CD14-positive monocyte (primary cell): ENCODE results near the gene ACSM6. TPM values are rescaled to one million over a fixed set of nuclear protein-coding genes. Genes with fewer than 3 reads are reported as not detected.
"Not testable (repeated sequence)": the region's sequence is repeated elsewhere in the genome, so short reads cannot be mapped to it uniquely, and the experiment has no call there.

ENCODE experiments used
- DNase-seq, 3 donors: peaks; one replicate each; pipeline ENCODE4 v3.0.0-alpha.2; 2011 to 2022
- H2AFZ ChIP-seq: 2 replicates; pipeline ENCODE4 v1.6.0; 2012; ENCODE audit warnings: mild to moderate bottlenecking, low read depth, low read length, inconsistent platforms; ENCODE audit not compliant: insufficient read depth, poor library complexity, severe bottlenecking
- H3K27ac ChIP-seq, 2 donors: 1 replicate in 1 of 2; 2 replicates in 1 of 2; pipeline ENCODE4 v1.5.1; 2012 to 2013; ENCODE audit warnings: low read length in 2 of 2, control low read depth in 1 of 2, inconsistent platforms in 1 of 2, low read depth in 1 of 2, mild to moderate bottlenecking in 1 of 2
- H3K27me3 ChIP-seq, 2 donors: one replicate each; pipeline versions ENCODE4 v1.6.0 to v1.6.1; 2011 to 2013; ENCODE audit warnings: low read length in 2 of 2; ENCODE audit not compliant: control insufficient read depth in 2 of 2, insufficient read depth in 2 of 2
- H3K36me3 ChIP-seq, 2 donors: replicated peaks in 1 of 2; 1 replicate in 1 of 2; 2 replicates in 1 of 2; pipeline versions ENCODE4 v1.5.1 to v1.6.1; 2012 to 2013; ENCODE audit warnings: low read length in 2 of 2, control low read depth in 1 of 2, inconsistent platforms in 1 of 2, mild to moderate bottlenecking in 1 of 2; ENCODE audit not compliant: insufficient read depth in 2 of 2, control insufficient read depth in 1 of 2
- H3K4me1 ChIP-seq, 2 donors: 1 replicate in 1 of 2; 2 replicates in 1 of 2; pipeline versions ENCODE4 v1.5.1 to v1.6.1; 2012 to 2013; ENCODE audit warnings: low read length in 2 of 2, control low read depth in 1 of 2, inconsistent platforms in 1 of 2, mild to moderate bottlenecking in 1 of 2, moderate library complexity in 1 of 2; ENCODE audit not compliant: insufficient read depth in 2 of 2, control insufficient read depth in 1 of 2
- H3K4me2 ChIP-seq: replicated peaks from 2 replicates; pipeline ENCODE3; 2012; ENCODE audit warnings: low read length, moderate library complexity, mild to moderate bottlenecking; ENCODE audit not compliant: poor library complexity, severe bottlenecking; ENCODE audit errors: extremely low read depth
- H3K4me3 ChIP-seq, 3 experiments: fragments of 200-600 bp in 1 of 3; sonication (generic) in 1 of 3; replicated peaks in 1 of 3; 1 replicate in 2 of 3; 2 replicates in 1 of 3; pipeline ENCODE4 v1.5.1; 2011 to 2013; ENCODE audit warnings: low read length in 3 of 3, mild to moderate bottlenecking in 3 of 3, control low read depth in 2 of 3, low read depth in 2 of 3, inconsistent platforms in 1 of 3, moderate library complexity in 1 of 3
- H3K79me2 ChIP-seq: 2 replicates; pipeline ENCODE4 v1.6.0; 2012; ENCODE audit warnings: mild to moderate bottlenecking, control low read depth, inconsistent platforms, low read length, moderate library complexity; ENCODE audit not compliant: insufficient read depth
- H3K9ac ChIP-seq: 2 replicates; pipeline ENCODE4 v1.6.0; 2017; ENCODE audit warnings: low read length, mild to moderate bottlenecking; ENCODE audit not compliant: insufficient read depth, poor library complexity, severe bottlenecking
- H3K9me3 ChIP-seq, 2 donors: replicated peaks in 1 of 2; 1 replicate in 1 of 2; 2 replicates in 1 of 2; pipeline versions ENCODE4 v1.5.1 to v1.6.1; 2012 to 2013; ENCODE audit warnings: low read length in 2 of 2, control low read depth in 1 of 2; ENCODE audit not compliant: control insufficient read depth in 1 of 2, insufficient read depth in 1 of 2
- H4K20me1 ChIP-seq: 2 replicates; pipeline ENCODE4 v1.6.0; 2012; ENCODE audit warnings: mild to moderate bottlenecking, low read length, control low read depth, moderate library complexity; ENCODE audit not compliant: insufficient read depth
- H3K27ac Mint-ChIP-seq, 7 donors: one replicate each; pipeline ENCODE4 v1.8.0; 2020; ENCODE audit warnings: mild to moderate bottlenecking in 7 of 7, mixed read lengths in 7 of 7, moderate library complexity in 6 of 7, inconsistent platforms in 2 of 7
- H3K27me3 Mint-ChIP-seq, 3 donors: one replicate each; pipeline ENCODE4 v1.8.0; 2021 to 2022; ENCODE audit warnings: low read depth in 3 of 3, mild to moderate bottlenecking in 3 of 3, mixed read lengths in 3 of 3, moderate library complexity in 3 of 3, inconsistent platforms in 1 of 3
- H3K36me3 Mint-ChIP-seq, 2 donors: one replicate each; pipeline ENCODE4 v1.8.0; 2020; ENCODE audit warnings: mixed read lengths in 2 of 2, inconsistent platforms in 1 of 2, mild to moderate bottlenecking in 1 of 2
- H3K4me1 Mint-ChIP-seq: one replicate; pipeline ENCODE4 v1.8.0; 2020; ENCODE audit warnings: mild to moderate bottlenecking, mixed read lengths
- H3K4me3 Mint-ChIP-seq, 2 donors: one replicate each; pipeline ENCODE4 v1.8.0; 2020; ENCODE audit warnings: mild to moderate bottlenecking in 2 of 2, mixed read lengths in 2 of 2, moderate library complexity in 1 of 2
- H3K9me3 Mint-ChIP-seq, 7 donors: one replicate each; pipeline ENCODE4 v1.8.0; 2020 to 2022; ENCODE audit warnings: mixed read lengths in 7 of 7, mild to moderate bottlenecking in 6 of 7, moderate library complexity in 6 of 7, inconsistent platforms in 2 of 7
- CTCF ChIP-seq: fragments of 200-600 bp; IDR thresholded peaks from one replicate; pipeline ENCODE4 v1.8.0; 2022; ENCODE audit warnings: antibody characterized with exemption, mild to moderate bottlenecking
- WGBS: methylation state at CpG from one replicate; pipeline ENCODE4 v1.1.5; 2013; ENCODE audit warnings: missing lambda C conversion rate; ENCODE audit not compliant: insufficient coverage; 5-methylcytosine and 5-hydroxymethylcytosine counted together
- intact Hi-C, 2 donors: fragments of 100-400 bp; cut with micrococcal nuclease; formaldehyde crosslinking; loops; one replicate each; pipeline versions ENCODE4 v1.15.0 to v1.15.1; 2023
- polyA plus RNA-seq, 3 donors: library from polyadenylated mRNA; depleted of rRNA in 1 of 3; unstranded in 2 of 3; stranded (reverse) in 1 of 3; fragments of 300-500 nt in 2 of 3; fragments of >200 nt in 1 of 3; fragmentation: Illumina TruSeq in 2 of 3; gene quantifications; 1 replicate in 2 of 3; 2 replicates in 1 of 3; pipeline ENCODE4 v1.2.3, GENCODE V29; 2012 to 2021

The ACSM6 gene
- polyA plus RNA-seq, 3 donors: not detected

- Mint-ChIP-seq H3K36me3 (no peaks in the 10 kb centered on the region), H3K4me3 (no peak overlapping the region), H3K27me3 (peaks cover 0 to 2% (median 1%) of the 10 kb centered on the region in 3 donors), H3K9me3 (peaks cover 0 to 6% (median 3%) of the 10 kb centered on the region in 7 donors), H3K27ac (peak overlapping the region in 1 of 7 donors; percentile 51), H3K4me1 (peaks cover 2% of the 10 kb centered on the region)
- no peak overlapping the region for H3K9ac ChIP-seq
- H3K27ac ChIP-seq: no peak overlapping the region
- H3K4me2 ChIP-seq: no peak overlapping the region
- no peaks in the 10 kb centered on the region for H3K9me3 ChIP-seq
- intact Hi-C loops: no loop called here
- H3K36me3 ChIP-seq: no peaks in the 10 kb centered on the region
- H3K79me2 ChIP-seq: no peaks in the 10 kb centered on the region
- H3K4me1 ChIP-seq: no peaks in the 10 kb centered on the region
- H4K20me1 ChIP-seq: no peaks in the 10 kb centered on the region
- DNase-seq: no peak
- H2AFZ ChIP-seq: no peak overlapping the region
- 100% methylated on average over 2 of the region's 3 CpGs for WGBS
- H3K27me3 ChIP-seq: no peaks in the 10 kb centered on the region
- no peak overlapping the region for H3K4me3 ChIP-seq
- TF ChIP-seq CTCF: no peak
These were observed 2.0 kb downstream of the ACSM6 start for GRCh38 chr10:95196046-95196445.

GRCh38 chr10:95201736-95202135, 7.7 kb downstream of the ACSM6 start:
- no peak overlapping the region for H3K4me3 ChIP-seq
- no peak overlapping the region for H3K9ac ChIP-seq
- no peaks in the 10 kb centered on the region for H3K36me3 ChIP-seq
- DNase-seq: no peak
- TF ChIP-seq CTCF: no peak
- H3K4me1 Mint-ChIP-seq: peaks cover 2% of the 10 kb centered on the region
- no peaks in the 10 kb centered on the region for H3K79me2 ChIP-seq
- no peaks in the 10 kb centered on the region for H3K4me1 ChIP-seq
- WGBS: no CpG with 5 or more reads among the region's 4 CpGs
- peaks cover 0 to 5% (median 3%) of the 10 kb centered on the region in 7 donors for H3K9me3 Mint-ChIP-seq
- H3K27me3 ChIP-seq: no peaks in the 10 kb centered on the region
- H3K9me3 ChIP-seq: no peaks in the 10 kb centered on the region
- H4K20me1 ChIP-seq: no peaks in the 10 kb centered on the region
- no peaks in the 10 kb centered on the region for H3K36me3 Mint-ChIP-seq
- H3K27me3 Mint-ChIP-seq: peaks cover 0 to 4% (median 1%) of the 10 kb centered on the region in 3 donors
- H3K27ac ChIP-seq: no peak overlapping the region
- no peak overlapping the region for H3K4me3 Mint-ChIP-seq
- H3K4me2 ChIP-seq: no peak overlapping the region
- H3K27ac Mint-ChIP-seq: no peak overlapping the region
- intact Hi-C loops: no loop called here
- no peak overlapping the region for H2AFZ ChIP-seq

GRCh38 chr10:95202865-95203264, 8.8 kb downstream of the ACSM6 start:
- intact Hi-C loops: not testable (repeated sequence)

More at GRCh38 chr10:95202865-95203264, 8.8 kb downstream of the ACSM6 start:
- not testable (repeated sequence) for H3K27ac Mint-ChIP-seq, H3K27ac ChIP-seq, H2AFZ ChIP-seq, H3K4me3 Mint-ChIP-seq, H3K4me1 ChIP-seq, H3K9me3 ChIP-seq, H3K36me3 Mint-ChIP-seq, H3K27me3 ChIP-seq, H3K79me2 ChIP-seq, H3K4me2 ChIP-seq, H4K20me1 ChIP-seq, H3K9ac ChIP-seq, H3K4me3 ChIP-seq, H3K27me3 Mint-ChIP-seq, H3K4me1 Mint-ChIP-seq, H3K9me3 Mint-ChIP-seq, H3K36me3 ChIP-seq, DNase-seq
- WGBS: 100% methylated on average over 1 of the region's 5 CpGs
